HG03139 (cell line): ENCODE measurements around the gene DHFR2.

ENCODE experiments used
- ATAC-seq: cut with Tn5 transposase; IDR thresholded peaks from one replicate; pipeline ENCODE4 v1.9.1; 2021; ENCODE audit not compliant: unreplicated experiment

Gene DHFR2

GRCh38 chr3:94008253-94008652, 54.5 kb downstream of the DHFR2 start:
- ATAC-seq, result no peak
